ENCODE measurements around the gene R3HDML.
"Not testable (repeated sequence)": the region's sequence is repeated elsewhere in the genome, so short reads cannot be mapped to it uniquely, and the experiment has no call there.

R3HDML gene

DNA sequence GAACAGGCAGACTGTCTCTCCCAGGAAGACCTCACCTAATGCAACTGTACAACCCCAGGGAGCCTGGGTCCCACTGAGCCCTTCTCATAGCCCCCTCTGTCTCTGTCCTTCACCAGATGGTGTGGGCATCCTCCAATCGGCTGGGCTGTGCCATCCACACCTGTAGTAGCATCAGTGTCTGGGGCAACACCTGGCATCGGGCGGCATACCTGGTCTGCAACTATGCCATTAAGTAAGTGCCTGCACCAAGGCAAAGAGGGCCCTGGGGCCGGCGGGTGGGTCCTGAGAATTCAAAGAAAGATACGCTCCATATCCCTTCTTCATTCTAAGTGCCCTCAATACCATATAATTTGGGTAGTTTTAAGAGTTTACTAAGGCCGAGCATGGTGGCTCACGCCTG lies 8.3 kb downstream of the R3HDML start:
- Histone ChIP-seq H3K4me2 (ENCODE audit: insufficient read depth, low read length) (no peak overlapping the region), H3K79me2 (ENCODE audit: insufficient read depth, low read length) (no peaks in the 10 kb centered on the region), H3K4me3 (ENCODE audit: low read depth in 1 of 2, low read length in 2 of 2) (no peak overlapping the region), H3K36me3 (ENCODE audit: insufficient read depth, low read length) (no peaks in the 10 kb centered on the region), H3K27ac (ENCODE audit: low read length) (no peak overlapping the region), H3K27me3 (ENCODE audit: insufficient read depth, low read length, poor library complexity) (no peaks in the 10 kb centered on the region), H3K9ac (ENCODE audit: low read depth, low read length) (no peak overlapping the region), H3K4me1 (ENCODE audit: insufficient read depth, low read length) (no peaks in the 10 kb centered on the region), H2AFZ (ENCODE audit: low read depth, low read length) (no peak overlapping the region), H3K9me3 (ENCODE audit: insufficient read depth, low read length, severe bottlenecking) (no peaks in the 10 kb centered on the region), H4K20me1 (ENCODE audit: insufficient read depth, low read length) (no peaks in the 10 kb centered on the region)
- ATAC-seq (ENCODE audit: insufficient read depth, low read depth) (no peak), DNase-seq (no peak)
- no peak for TF ChIP-seq EZH2 (IDR thresholded peaks at IDR 0.05; ENCODE audit: borderline replicate concordance, low read depth, low read length, severe bottlenecking)
- no peak for TF ChIP-seq CTCF (IDR thresholded peaks at IDR 0.05; ENCODE audit: borderline replicate concordance, extremely low read depth, low read length, poor library complexity, severe bottlenecking)

GRCh38 chr20:44345941-44346340 lies 9.1 kb downstream of the R3HDML start:
- not testable (repeated sequence) for DNase-seq; H3K4me2 ChIP-seq (ENCODE audit: insufficient read depth, low read length); H3K9me3 ChIP-seq (ENCODE audit: insufficient read depth, low read length, severe bottlenecking); H3K27me3 ChIP-seq (ENCODE audit: insufficient read depth, low read length, poor library complexity); H3K79me2 ChIP-seq (ENCODE audit: insufficient read depth, low read length); ATAC-seq (ENCODE audit: insufficient read depth, low read depth); H3K4me1 ChIP-seq (ENCODE audit: insufficient read depth, low read length); H3K36me3 ChIP-seq (ENCODE audit: insufficient read depth, low read length); H2AFZ ChIP-seq (ENCODE audit: low read depth, low read length); H3K4me3 ChIP-seq (ENCODE audit: low read depth in 1 of 2, low read length in 2 of 2); H3K9ac ChIP-seq (ENCODE audit: low read depth, low read length); H4K20me1 ChIP-seq (ENCODE audit: insufficient read depth, low read length); H3K27ac ChIP-seq (ENCODE audit: low read length)

DNA sequence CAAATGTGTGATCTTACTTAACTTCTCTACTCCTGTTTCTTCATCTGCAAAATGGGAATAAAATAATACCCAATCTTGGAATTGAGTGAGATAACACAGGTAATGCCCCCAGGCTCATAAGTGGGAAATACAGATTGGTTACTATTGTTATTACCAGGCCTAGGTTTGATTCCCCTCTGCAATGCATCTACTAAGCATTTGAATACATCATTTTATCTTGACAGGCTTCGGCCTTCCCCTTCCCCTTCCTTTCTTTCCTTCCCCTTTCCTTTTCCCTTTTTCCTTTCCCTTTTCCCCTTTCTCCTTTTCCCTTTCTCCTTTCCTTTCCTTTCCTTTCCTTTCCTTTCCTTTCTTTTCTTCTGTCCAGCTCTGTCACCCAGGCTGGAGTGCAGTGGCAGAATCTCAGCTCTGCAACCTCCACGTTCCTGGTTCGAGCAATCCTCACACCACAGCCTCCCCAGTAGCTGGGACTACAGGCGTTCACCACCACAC lies 11.4 kb downstream of the R3HDML start:
- Histone ChIP-seq H3K27me3 (ENCODE audit: insufficient read depth, low read length, poor library complexity) (no peaks in the 10 kb centered on the region), H3K79me2 (ENCODE audit: insufficient read depth, low read length) (no peaks in the 10 kb centered on the region), H3K36me3 (ENCODE audit: insufficient read depth, low read length) (no peaks in the 10 kb centered on the region), H3K4me3 (ENCODE audit: low read depth in 1 of 2, low read length in 2 of 2) (no peak overlapping the region), H3K9me3 (ENCODE audit: insufficient read depth, low read length, severe bottlenecking) (no peaks in the 10 kb centered on the region), H3K4me2 (ENCODE audit: insufficient read depth, low read length) (no peak overlapping the region), H4K20me1 (ENCODE audit: insufficient read depth, low read length) (peaks cover 3% of the 10 kb centered on the region; the same call in 1 of the 2 replicates), H3K4me1 (ENCODE audit: insufficient read depth, low read length) (no peaks in the 10 kb centered on the region), H3K27ac (ENCODE audit: low read length) (no peak overlapping the region), H3K9ac (ENCODE audit: low read depth, low read length) (no peak overlapping the region), H2AFZ (ENCODE audit: low read depth, low read length) (no peak overlapping the region)
- TF ChIP-seq EZH2 (IDR thresholded peaks at IDR 0.05; ENCODE audit: borderline replicate concordance, low read depth, low read length, severe bottlenecking) (no peak), CTCF (IDR thresholded peaks at IDR 0.05; ENCODE audit: borderline replicate concordance, extremely low read depth, low read length, poor library complexity, severe bottlenecking) (no peak)
- ATAC-seq (ENCODE audit: insufficient read depth, low read depth) (no peak), DNase-seq (no peak)

DNA sequence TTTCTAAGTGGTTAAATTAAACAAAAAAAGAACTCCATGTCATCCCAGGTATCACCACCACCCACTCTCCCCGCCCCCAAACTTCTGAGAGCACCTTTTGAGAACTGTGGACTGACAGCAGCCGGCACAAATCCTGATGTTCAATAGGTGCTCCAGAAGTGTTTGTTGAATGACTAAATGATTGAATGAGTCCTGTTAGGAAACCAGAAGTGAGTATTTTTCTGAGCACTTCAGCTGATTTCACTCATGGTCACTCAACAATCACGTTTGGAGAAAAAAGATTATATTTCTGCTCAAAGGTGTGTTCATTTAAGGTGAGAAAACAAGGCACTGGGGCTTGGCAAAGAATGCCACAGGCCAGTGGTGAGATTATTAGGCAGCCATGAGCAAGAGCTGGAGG lies 12.5 kb downstream of the R3HDML start:
- TF ChIP-seq EZH2 (IDR thresholded peaks at IDR 0.05; ENCODE audit: borderline replicate concordance, low read depth, low read length, severe bottlenecking) (no peak), CTCF (IDR thresholded peaks at IDR 0.05; ENCODE audit: borderline replicate concordance, extremely low read depth, low read length, poor library complexity, severe bottlenecking) (no peak)
- Histone ChIP-seq H3K4me3 (ENCODE audit: low read depth in 1 of 2, low read length in 2 of 2) (no peak overlapping the region), H2AFZ (ENCODE audit: low read depth, low read length) (no peak overlapping the region), H3K4me1 (ENCODE audit: insufficient read depth, low read length) (no peaks in the 10 kb centered on the region), H3K36me3 (ENCODE audit: insufficient read depth, low read length) (no peaks in the 10 kb centered on the region), H3K9me3 (ENCODE audit: insufficient read depth, low read length, severe bottlenecking) (no peaks in the 10 kb centered on the region), H3K4me2 (ENCODE audit: insufficient read depth, low read length) (no peak overlapping the region), H3K79me2 (ENCODE audit: insufficient read depth, low read length) (no peaks in the 10 kb centered on the region), H3K27ac (ENCODE audit: low read length) (no peak overlapping the region), H3K9ac (ENCODE audit: low read depth, low read length) (no peak overlapping the region), H4K20me1 (ENCODE audit: insufficient read depth, low read length) (peaks cover 3% of the 10 kb centered on the region; the same call in 1 of the 2 replicates), H3K27me3 (ENCODE audit: insufficient read depth, low read length, poor library complexity) (no peaks in the 10 kb centered on the region)
- ATAC-seq (ENCODE audit: insufficient read depth, low read depth) (no peak), DNase-seq (no peak)

All from DND-41 (cell line).